Spleen (tissue), 11 donors: ENCODE results near the gene OTUB1. TPM values are rescaled to one million over a fixed set of nuclear protein-coding genes. Genes with fewer than 3 reads are reported as not detected.
"Not testable (repeated sequence)": the region's sequence is repeated elsewhere in the genome, so short reads cannot be mapped to it uniquely, and the experiment has no call there.

Experiments
- DNase-seq: peaks from one replicate; pipeline ENCODE4 v3.0.0-alpha.2; 2020
- H3K27ac ChIP-seq, 8 donors: fragments of 200-600 bp; sonication (generic) in 7 of 8; 1 replicate in 4 of 8; 2 replicates in 4 of 8; pipeline versions ENCODE4 v1.5.0 to v1.8.0; 2016 to 2021; ENCODE audit warnings: inconsistent platforms in 4 of 8, mild to moderate bottlenecking in 4 of 8, moderate library complexity in 1 of 8
- H3K27me3 ChIP-seq, 7 donors: fragments of 200-600 bp; sonication (generic) in 6 of 7; replicated peaks in 1 of 7; 1 replicate in 4 of 7; 2 replicates in 3 of 7; pipeline versions ENCODE4 v1.5.0 to v1.8.0; 2016 to 2021; ENCODE audit warnings: inconsistent platforms in 3 of 7, mild to moderate bottlenecking in 1 of 7
- H3K36me3 ChIP-seq, 6 donors: fragments of 200-600 bp; sonication (generic) in 5 of 6; 1 replicate in 4 of 6; 2 replicates in 2 of 6; pipeline versions ENCODE4 v1.5.0 to v1.8.0; 2016 to 2021; ENCODE audit warnings: inconsistent platforms in 2 of 6
- H3K4me1 ChIP-seq, 6 donors: fragments of 200-600 bp; sonication (generic) in 5 of 6; 1 replicate in 3 of 6; 2 replicates in 3 of 6; pipeline versions ENCODE4 v1.5.0 to v1.8.0; 2016 to 2021; ENCODE audit warnings: inconsistent platforms in 3 of 6
- H3K4me3 ChIP-seq, 8 donors: fragments of 200-600 bp; sonication (generic) in 7 of 8; 1 replicate in 4 of 8; 2 replicates in 4 of 8; pipeline versions ENCODE4 v1.5.0 to v1.8.0; 2016 to 2021; ENCODE audit warnings: inconsistent platforms in 4 of 8, mild to moderate bottlenecking in 4 of 8, moderate library complexity in 2 of 8
- H3K9me3 ChIP-seq, 8 donors: fragments of 200-600 bp; sonication (generic) in 7 of 8; 1 replicate in 4 of 8; 2 replicates in 4 of 8; pipeline versions ENCODE4 v1.5.0 to v1.8.0; 2016 to 2021; ENCODE audit warnings: inconsistent platforms in 4 of 8
- POLR2A ChIP-seq, 3 donors: fragments of 450-650 bp; IDR thresholded peaks; one replicate each; pipeline ENCODE4 v1.5.1; 2017; ENCODE audit warnings: antibody characterized with exemption in 3 of 3, mild to moderate bottlenecking in 1 of 3
- POLR2AphosphoS5 ChIP-seq, 3 donors: sonication (generic); formaldehyde crosslinking; IDR thresholded peaks; one replicate each; pipeline ENCODE4 v1.5.1; 2017; ENCODE audit warnings: antibody characterized with exemption in 3 of 3
- WGBS, 5 donors: extraction: QIAGEN DNeasy Blood & Tissue Kit in 3 of 5; methylation state at CpG; one replicate each; pipeline versions ENCODE4 v1.1.5 to v1.1.7; 2013 to 2018; 5-methylcytosine and 5-hydroxymethylcytosine counted together
- intact Hi-C: fragments of 100-400 bp; cut with DNase I; formaldehyde crosslinking; loops from one replicate; pipeline ENCODE4 v1.15.0; 2023; ENCODE audit warnings: low total_unique reads
- polyA plus RNA-seq, 3 donors: library from polyadenylated mRNA; stranded (reverse); fragments of 200-250 nt; gene quantifications; one replicate each; pipeline ENCODE4 v1.2.1, GENCODE V29; 2013
- total RNA-seq, 7 donors: library from RNA; depleted of rRNA in 3 of 7; stranded (reverse); fragments of >200 nt in 3 of 7; fragmentation: NEBNext Ultra II Directional in 4 of 7; extraction: Animal tissue kit (Norgen Biotek cat#: 25700) in 4 of 7; gene quantifications; one replicate each; pipeline versions ENCODE4 v1.1.0 to v1.2.1, GENCODE V29; 2016 to 2021
- TF ChIP-seq, protein P1 (sequence below), 11 experiments: fragments of 200-600 bp in 7 of 11; fragments of 450-650 bp in 4 of 11; sonication (generic) in 4 of 11; IDR thresholded peaks in 8 of 11; conservative IDR thresholded peaks in 3 of 11; 1 replicate in 7 of 11; 2 replicates in 4 of 11; pipeline versions ENCODE4 v1.4.0 to v1.8.0; 2016 to 2021; ENCODE audit warnings: antibody characterized with exemption in 11 of 11, inconsistent platforms in 4 of 11, mild to moderate bottlenecking in 1 of 11
- donor health status: healthy with polysubstance abuse.
- donor health status: DM: no; HTN: no; CAD: no; lungs with moderate emphysema.
- donor health status: DM: no; HTN: no; CAD: no.
- donor health status: Bipolar disorder and iron deficiency.
- donor health status: healthy.
- donor health status: DM: no; HTN: no; CAD: no.
- donor health status: DM: yes; HTN: yes; CAD: no.

Gene OTUB1
- total and polyA plus RNA-seq, 10 donors = 56.1 to 89.7 (median 63.5) TPM

DNA sequence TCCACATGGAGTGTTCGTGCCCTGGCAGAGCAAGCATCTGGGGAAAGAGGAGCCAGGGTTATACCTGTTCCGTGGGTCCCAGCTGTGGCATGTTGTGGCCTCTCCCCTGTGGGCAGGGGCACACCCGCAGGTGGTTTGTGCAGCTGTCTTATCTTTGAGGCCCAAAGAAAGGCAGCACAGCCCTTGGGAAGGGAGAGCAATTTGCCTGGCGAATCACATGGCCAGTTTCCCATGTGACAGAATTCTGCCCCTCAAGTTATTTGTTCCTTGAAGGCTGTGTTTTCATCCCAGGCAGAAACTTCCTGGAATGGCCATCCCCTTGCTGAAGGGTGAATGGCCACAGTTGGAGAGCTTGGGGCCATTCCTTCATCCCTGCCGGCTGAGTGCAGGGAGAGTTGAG, 28.2 kb upstream of the OTUB1 start:
- 88 to 98% (median 92%) methylated on average over 5 of the region's 5 CpGs for WGBS, 5 donors
- no peak for DNase-seq
- intact Hi-C loops = no loop called here

DNA sequence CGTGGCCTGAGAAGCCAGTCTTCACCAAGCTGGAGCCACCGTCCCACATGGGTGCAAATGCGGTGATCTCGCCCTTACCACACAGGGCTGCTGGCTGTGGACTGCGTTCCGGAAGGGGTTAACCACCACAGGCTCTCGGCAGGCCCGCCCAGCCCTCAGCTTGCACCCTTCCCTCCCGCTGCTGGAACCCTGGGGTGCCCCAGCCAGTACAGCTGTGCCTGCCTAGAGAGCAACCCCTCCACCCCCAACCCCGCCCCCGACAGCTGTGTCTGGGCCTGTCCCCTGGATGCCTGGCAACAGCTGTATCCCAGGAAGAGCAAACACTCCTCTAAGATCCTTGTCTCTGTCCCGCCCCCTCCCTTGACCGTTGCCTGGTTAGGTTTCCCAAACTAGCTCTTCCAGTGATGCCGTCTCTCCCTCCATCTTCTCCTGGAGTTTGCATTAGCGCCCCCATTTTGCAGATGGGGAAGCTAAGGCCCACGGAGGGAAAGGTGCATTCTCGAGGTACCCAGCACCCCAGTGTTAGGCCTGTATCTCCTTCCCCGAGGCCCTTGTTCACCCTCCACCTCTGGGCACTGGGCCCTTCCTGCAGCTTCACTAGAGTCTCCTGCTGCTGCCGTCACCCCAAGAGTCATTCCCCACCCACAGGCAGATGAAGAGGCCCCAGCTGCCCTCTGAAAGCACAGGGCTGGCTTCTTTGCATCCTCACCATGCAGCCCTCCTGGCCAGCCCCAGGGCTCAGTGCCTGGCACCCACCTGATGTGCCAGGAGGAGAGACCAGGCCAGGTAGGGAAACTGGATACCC, 24.4 kb upstream of the OTUB1 start:
- WGBS, 5 donors = 55 to 67% (median 63%) methylated on average over 14 to 19 of the region's 19 CpGs
- Histone ChIP-seq H3K4me1 (peaks cover 0 to 17% (median 13%) of the 10 kb centered on the region in 6 donors), H3K36me3 (peaks cover 0 to 15% (median 0%) of the 10 kb centered on the region in 6 donors), H3K27ac (no peak overlapping the region), H3K4me3 (peak overlapping the region in 1 of 8 donors; percentile 11), H3K27me3 (no peaks in the 10 kb centered on the region), H3K9me3 (no peaks in the 10 kb centered on the region)
- intact Hi-C loops = no loop called here
- DNase-seq = no peak
- TF ChIP-seq POLR2AphosphoS5 (IDR thresholded peaks at IDR 0.05) (peak; percentile 7 to 40 (median 27)), POLR2A (IDR thresholded peaks at IDR 0.05) (no peak)
- TF ChIP-seq, protein P1, sequence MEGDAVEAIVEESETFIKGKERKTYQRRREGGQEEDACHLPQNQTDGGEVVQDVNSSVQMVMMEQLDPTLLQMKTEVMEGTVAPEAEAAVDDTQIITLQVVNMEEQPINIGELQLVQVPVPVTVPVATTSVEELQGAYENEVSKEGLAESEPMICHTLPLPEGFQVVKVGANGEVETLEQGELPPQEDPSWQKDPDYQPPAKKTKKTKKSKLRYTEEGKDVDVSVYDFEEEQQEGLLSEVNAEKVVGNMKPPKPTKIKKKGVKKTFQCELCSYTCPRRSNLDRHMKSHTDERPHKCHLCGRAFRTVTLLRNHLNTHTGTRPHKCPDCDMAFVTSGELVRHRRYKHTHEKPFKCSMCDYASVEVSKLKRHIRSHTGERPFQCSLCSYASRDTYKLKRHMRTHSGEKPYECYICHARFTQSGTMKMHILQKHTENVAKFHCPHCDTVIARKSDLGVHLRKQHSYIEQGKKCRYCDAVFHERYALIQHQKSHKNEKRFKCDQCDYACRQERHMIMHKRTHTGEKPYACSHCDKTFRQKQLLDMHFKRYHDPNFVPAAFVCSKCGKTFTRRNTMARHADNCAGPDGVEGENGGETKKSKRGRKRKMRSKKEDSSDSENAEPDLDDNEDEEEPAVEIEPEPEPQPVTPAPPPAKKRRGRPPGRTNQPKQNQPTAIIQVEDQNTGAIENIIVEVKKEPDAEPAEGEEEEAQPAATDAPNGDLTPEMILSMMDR (IDR thresholded peaks at IDR 0.05 in 8 of 11, conservative IDR thresholded peaks at IDR 0.05 in 3 of 11) = no peak

More for the DNA sequence above, 28.2 kb upstream of the OTUB1 start:
- Histone ChIP-seq H3K27me3 (no peaks in the 10 kb centered on the region), H3K9me3 (no peaks in the 10 kb centered on the region), H3K4me1 (peaks cover 0 to 17% (median 13%) of the 10 kb centered on the region in 6 donors), H3K27ac (no peak overlapping the region), H3K4me3 (no peak overlapping the region), H3K36me3 (peaks cover 0 to 53% (median 33%) of the 10 kb centered on the region in 6 donors)
- no peak for TF ChIP-seq POLR2A (IDR thresholded peaks at IDR 0.05)
- TF ChIP-seq POLR2AphosphoS5 (IDR thresholded peaks at IDR 0.05) = no peak
- TF ChIP-seq, protein P1 (IDR thresholded peaks at IDR 0.05 in 8 of 11, conservative IDR thresholded peaks at IDR 0.05 in 3 of 11) = no peak

DNA sequence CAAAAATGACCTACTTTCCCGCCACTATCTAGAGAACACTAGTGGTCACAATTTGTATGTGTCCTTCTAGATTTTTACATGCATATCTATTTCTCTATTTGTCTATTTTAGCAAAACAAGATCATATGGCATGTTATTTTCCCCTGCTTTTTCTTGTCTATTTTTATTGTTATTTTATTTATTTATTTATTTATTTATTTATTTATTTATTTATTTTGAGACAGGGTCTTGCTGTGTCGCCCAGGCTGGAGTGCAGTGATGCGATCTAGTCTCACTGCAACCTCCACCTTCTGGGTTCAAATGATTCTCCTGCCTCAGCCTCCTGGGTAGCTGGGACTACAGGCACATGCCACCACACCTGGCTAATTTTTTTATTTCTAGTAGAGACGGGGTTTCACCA, 22.3 kb upstream of the OTUB1 start:
- H3K27ac ChIP-seq, DNase-seq, H3K27me3 ChIP-seq, H3K9me3 ChIP-seq, H3K4me3 ChIP-seq, intact Hi-C loops, H3K36me3 ChIP-seq: not testable (repeated sequence)
- peaks cover 0 to 17% (median 13%) of the 10 kb centered on the region in 6 donors for H3K4me1 ChIP-seq
- 89 to 99% (median 92%) methylated on average over 4 of the region's 4 CpGs for WGBS, 5 donors

DNA sequence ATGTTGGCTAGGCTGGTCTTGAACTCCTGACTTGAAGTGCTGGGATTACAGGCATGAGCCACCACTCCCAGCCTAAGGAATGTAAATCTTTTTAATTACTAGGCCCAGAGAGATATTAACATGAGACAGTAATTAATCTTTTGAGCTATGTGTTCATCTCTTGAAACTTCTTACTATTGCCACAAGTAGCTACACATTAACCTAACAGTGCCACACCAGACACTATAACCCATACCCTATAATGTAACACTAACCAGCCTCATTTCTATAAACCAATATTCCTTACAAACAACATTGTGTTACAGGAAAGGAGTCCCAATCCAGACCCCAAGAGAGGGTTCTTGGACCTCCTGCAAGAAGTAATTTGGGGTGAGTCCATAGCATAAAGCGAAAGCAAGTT, 19.8 kb upstream of the OTUB1 start:
- no peak for DNase-seq
- H3K27ac ChIP-seq = no peak overlapping the region
- intact Hi-C loops = no loop called here
- H3K36me3 ChIP-seq = no peaks in the 10 kb centered on the region
- no peak for TF ChIP-seq POLR2A (IDR thresholded peaks at IDR 0.05)
- TF ChIP-seq, protein P1 (IDR thresholded peaks at IDR 0.05 in 8 of 11, conservative IDR thresholded peaks at IDR 0.05 in 3 of 11) = no peak
- no peak for TF ChIP-seq POLR2AphosphoS5 (IDR thresholded peaks at IDR 0.05)
- WGBS, 5 donors = 92 to 100% (median 100%) methylated on average over 1 of the region's 1 CpG
- H3K27me3 ChIP-seq = peaks cover 0 to 12% (median 0%) of the 10 kb centered on the region in 7 donors
- no peaks in the 10 kb centered on the region for H3K9me3 ChIP-seq
- peaks cover 0 to 9% (median 8%) of the 10 kb centered on the region in 6 donors for H3K4me1 ChIP-seq
- no peak overlapping the region for H3K4me3 ChIP-seq
